Liver (tissue), 9 donors: Measurements from ENCODE around the gene RPGRIP1L. TPM values are rescaled to one million over a fixed set of nuclear protein-coding genes. Genes with fewer than 3 reads are reported as not detected.

Experiments used
- DNase-seq: peaks from one replicate; pipeline ENCODE4 v3.0.0-alpha.2; 2017; ENCODE audit warnings: low spot score
- H3K27ac ChIP-seq, 2 donors: one replicate each; pipeline ENCODE4 v1.7.0; 2013; ENCODE audit warnings: inconsistent platforms in 2 of 2, low read length in 2 of 2, control low read depth in 1 of 2, low read depth in 1 of 2, mild to moderate bottlenecking in 1 of 2
- H3K27me3 ChIP-seq, 4 donors: one replicate each; pipeline versions ENCODE4 v1.6.1 to v1.7.0; 2013; ENCODE audit warnings: low read length in 3 of 4, inconsistent platforms in 1 of 4, mild to moderate bottlenecking in 1 of 4, moderate library complexity in 1 of 4; ENCODE audit not compliant: control insufficient read depth in 4 of 4, insufficient read depth in 4 of 4
- H3K36me3 ChIP-seq, 4 donors: one replicate each; pipeline versions ENCODE4 v1.6.1 to v1.7.0; 2013; ENCODE audit warnings: low read length in 3 of 4, mild to moderate bottlenecking in 3 of 4, low read depth in 1 of 4, moderate library complexity in 1 of 4; ENCODE audit not compliant: control insufficient read depth in 4 of 4, insufficient read depth in 3 of 4
- H3K4me1 ChIP-seq, 4 donors: one replicate each; pipeline versions ENCODE4 v1.6.1 to v1.7.0; 2013; ENCODE audit warnings: low read length in 3 of 4, mild to moderate bottlenecking in 3 of 4, moderate library complexity in 1 of 4; ENCODE audit not compliant: control insufficient read depth in 4 of 4, insufficient read depth in 4 of 4
- H3K4me3 ChIP-seq, 3 donors: one replicate each; pipeline versions ENCODE4 v1.6.1 to v1.7.0; 2013; ENCODE audit warnings: low read length in 3 of 3, control low read depth in 1 of 3, low read depth in 1 of 3, mild to moderate bottlenecking in 1 of 3
- H3K9ac ChIP-seq, 2 donors: one replicate each; pipeline ENCODE4 v1.7.0; 2013; ENCODE audit warnings: low read length in 2 of 2, mild to moderate bottlenecking in 2 of 2, moderate library complexity in 2 of 2, control low read depth in 1 of 2, low read depth in 1 of 2
- H3K9me3 ChIP-seq, 4 donors: one replicate each; pipeline versions ENCODE4 v1.6.1 to v1.7.0; 2013; ENCODE audit warnings: low read length in 3 of 4; ENCODE audit not compliant: control insufficient read depth in 4 of 4
- ATF3 ChIP-seq: IDR thresholded peaks from 2 replicates; pipeline ENCODE4 v1.6.1; 2016; ENCODE audit warnings: antibody characterized with exemption
- CTCF ChIP-seq: fragments of 150-350 bp; IDR thresholded peaks from 2 replicates; pipeline ENCODE4 v1.5.1; 2017; ENCODE audit warnings: improper control_type of control experiment, low read depth, low read length; ENCODE audit not compliant: missing input control
- EGR1 ChIP-seq, 2 donors: IDR thresholded peaks; 2 replicates each; pipeline ENCODE4 v1.6.1; 2016 to 2018; ENCODE audit warnings: antibody characterized with exemption in 2 of 2, low read depth in 2 of 2
- FOXA1 ChIP-seq: IDR thresholded peaks from 2 replicates; pipeline ENCODE4 v1.6.1; 2016; ENCODE audit warnings: antibody characterized with exemption
- FOXA2 ChIP-seq: IDR thresholded peaks from 2 replicates; pipeline ENCODE4 v1.6.1; 2016; ENCODE audit warnings: antibody characterized with exemption
- GABPA ChIP-seq, 2 donors: IDR thresholded peaks in 1 of 2; conservative IDR thresholded peaks in 1 of 2; 2 replicates each; pipeline ENCODE4 v1.6.1; 2016; ENCODE audit warnings: antibody characterized with exemption in 2 of 2, mild to moderate bottlenecking in 1 of 2, moderate library complexity in 1 of 2
- HNF4A ChIP-seq, 2 donors: conservative IDR thresholded peaks; 2 replicates each; pipeline ENCODE4 v1.6.1; 2016; ENCODE audit warnings: antibody characterized with exemption in 2 of 2, mild to moderate bottlenecking in 2 of 2
- HNF4G ChIP-seq: IDR thresholded peaks from 2 replicates; pipeline ENCODE4 v1.6.1; 2016; ENCODE audit warnings: antibody characterized with exemption
- JUND ChIP-seq, 2 donors: IDR thresholded peaks; 2 replicates each; pipeline ENCODE4 v1.6.1; 2016; ENCODE audit warnings: antibody characterized with exemption in 2 of 2
- MAX ChIP-seq: IDR thresholded peaks from 2 replicates; pipeline ENCODE4 v1.6.1; 2016; ENCODE audit warnings: antibody characterized with exemption
- NR2F2 ChIP-seq: IDR thresholded peaks from 2 replicates; pipeline ENCODE4 v1.6.1; 2016; ENCODE audit warnings: antibody characterized with exemption
- RAD21 ChIP-seq, 2 donors: IDR thresholded peaks; 2 replicates each; pipeline ENCODE4 v1.6.1; 2016; ENCODE audit warnings: antibody characterized with exemption in 2 of 2, mild to moderate bottlenecking in 2 of 2
- REST ChIP-seq: IDR thresholded peaks from 2 replicates; pipeline ENCODE4 v1.6.1; 2016; ENCODE audit warnings: antibody characterized with exemption, mild to moderate bottlenecking
- RXRA ChIP-seq, 2 donors: IDR thresholded peaks; 2 replicates each; pipeline ENCODE4 v1.6.1; 2017 to 2018; ENCODE audit warnings: antibody characterized with exemption in 2 of 2, mild to moderate bottlenecking in 1 of 2
- SP1 ChIP-seq: IDR thresholded peaks from 2 replicates; pipeline ENCODE4 v1.6.1; 2018; ENCODE audit warnings: antibody characterized with exemption, mild to moderate bottlenecking
- TAF1 ChIP-seq: conservative IDR thresholded peaks from 2 replicates; pipeline ENCODE4 v1.6.1; 2016; ENCODE audit warnings: antibody characterized with exemption, mild to moderate bottlenecking
- YY1 ChIP-seq: IDR thresholded peaks from 2 replicates; pipeline ENCODE4 v1.6.1; 2016; ENCODE audit warnings: antibody characterized with exemption, mild to moderate bottlenecking
- ZBTB33 ChIP-seq: IDR thresholded peaks from 2 replicates; pipeline ENCODE4 v1.6.1; 2016; ENCODE audit warnings: antibody characterized with exemption
- WGBS: extraction: QIAGEN DNeasy Blood & Tissue Kit; methylation state at CpG from one replicate; pipeline ENCODE4 v1.1.7; 2013; 5-methylcytosine and 5-hydroxymethylcytosine counted together
- polyA plus RNA-seq, 2 donors: library from polyadenylated mRNA; stranded (reverse) in 1 of 2; unstranded in 1 of 2; fragments of 200-250 nt in 1 of 2; fragments of >200 nt in 1 of 2; fragmentation: Nextera tagmentation in 1 of 2; extraction: Ambion mirVana in 1 of 2; gene quantifications; one replicate each; pipeline versions ENCODE4 v1.2.1 to v1.2.3, GENCODE V29; 2013 to 2015
- total RNA-seq, 2 donors: library from RNA; depleted of rRNA; stranded (reverse); fragments of >200 nt; gene quantifications; one replicate each; pipeline ENCODE4 v1.2.3, GENCODE V29; 2014
- donor health status: healthy.
- donor health status: healthy.
- donor health status: healthy.
- donor health status: healthy.
- donor health status: healthy.

The RPGRIP1L gene
- total and polyA plus RNA-seq, 4 donors: 0.46 to 1.4 (median 0.89) TPM

- H3K36me3 ChIP-seq: peaks cover 0 to 4% (median 0%) of the 10 kb centered on the region in 4 donors
- H3K27me3 ChIP-seq: no peaks in the 10 kb centered on the region
- peaks cover 0 to 2% (median 0%) of the 10 kb centered on the region in 4 donors for H3K4me1 ChIP-seq
- no peak for DNase-seq
- no peak overlapping the region for H3K9ac ChIP-seq
- H3K9me3 ChIP-seq: no peaks in the 10 kb centered on the region
- 94% methylated on average over 2 of the region's 2 CpGs for WGBS
- no peak for TF ChIP-seq HNF4G
- no peak overlapping the region for H3K4me3 ChIP-seq
- no peak overlapping the region for H3K27ac ChIP-seq
Measured at GRCh38 chr16:53608094-53608493, 95.6 kb downstream of the RPGRIP1L start.

GRCh38 chr16:53605831-53606400, 97.7 kb downstream of the RPGRIP1L start:
- DNase-seq: no peak
- Histone ChIP-seq H3K27ac (no peak overlapping the region), H3K9ac (no peak overlapping the region), H3K36me3 (peaks cover 0 to 4% (median 0%) of the 10 kb centered on the region in 4 donors), H3K4me3 (no peak overlapping the region), H3K4me1 (peaks cover 0 to 2% (median 0%) of the 10 kb centered on the region in 4 donors), H3K27me3 (no peaks in the 10 kb centered on the region), H3K9me3 (no peaks in the 10 kb centered on the region)
- WGBS: 94% methylated on average over 2 of the region's 2 CpGs
- TF ChIP-seq ATF3: no peak
- TF ChIP-seq EGR1 (IDR thresholded peaks at IDR 0.05; ENCODE audit: low read depth in 2 of 2): no peak
- TF ChIP-seq REST: no peak
- no peak for TF ChIP-seq HNF4A (conservative IDR thresholded peaks at IDR 0.05)
- no peak for TF ChIP-seq FOXA1
- TF ChIP-seq RAD21 (IDR thresholded peaks at IDR 0.05): no peak
- no peak for TF ChIP-seq ZBTB33
- no peak for TF ChIP-seq NR2F2
- no peak for TF ChIP-seq CTCF
- TF ChIP-seq JUND (IDR thresholded peaks at IDR 0.05): no peak
- TF ChIP-seq GABPA (IDR thresholded peaks at IDR 0.05 in 1 of 2, conservative IDR thresholded peaks at IDR 0.05 in 1 of 2): no peak
- TF ChIP-seq RXRA (IDR thresholded peaks at IDR 0.05): no peak
- TF ChIP-seq SP1: no peak
- no peak for TF ChIP-seq HNF4G
- no peak for TF ChIP-seq TAF1
- no peak for TF ChIP-seq YY1
- TF ChIP-seq FOXA2: no peak
- TF ChIP-seq MAX: no peak
